Myocyte (in vitro differentiated cells): ENCODE results near the gene PCK2. TPM values are rescaled to one million over a fixed set of nuclear protein-coding genes. Genes with fewer than 3 reads are reported as not detected.

Experiments
- DNase-seq: peaks from one replicate; pipeline ENCODE4 v3.0.0-alpha.2; 2012; ENCODE audit warnings: low read depth
- total RNA-seq: library from RNA; depleted of rRNA; stranded (reverse); fragments of >200 nt; gene quantifications from 2 replicates; pipeline ENCODE4 v1.2.3, GENCODE V29; 2014

The PCK2 gene
- total RNA-seq, 1 donor from 2014 or later: 8.2 TPM

DNA sequence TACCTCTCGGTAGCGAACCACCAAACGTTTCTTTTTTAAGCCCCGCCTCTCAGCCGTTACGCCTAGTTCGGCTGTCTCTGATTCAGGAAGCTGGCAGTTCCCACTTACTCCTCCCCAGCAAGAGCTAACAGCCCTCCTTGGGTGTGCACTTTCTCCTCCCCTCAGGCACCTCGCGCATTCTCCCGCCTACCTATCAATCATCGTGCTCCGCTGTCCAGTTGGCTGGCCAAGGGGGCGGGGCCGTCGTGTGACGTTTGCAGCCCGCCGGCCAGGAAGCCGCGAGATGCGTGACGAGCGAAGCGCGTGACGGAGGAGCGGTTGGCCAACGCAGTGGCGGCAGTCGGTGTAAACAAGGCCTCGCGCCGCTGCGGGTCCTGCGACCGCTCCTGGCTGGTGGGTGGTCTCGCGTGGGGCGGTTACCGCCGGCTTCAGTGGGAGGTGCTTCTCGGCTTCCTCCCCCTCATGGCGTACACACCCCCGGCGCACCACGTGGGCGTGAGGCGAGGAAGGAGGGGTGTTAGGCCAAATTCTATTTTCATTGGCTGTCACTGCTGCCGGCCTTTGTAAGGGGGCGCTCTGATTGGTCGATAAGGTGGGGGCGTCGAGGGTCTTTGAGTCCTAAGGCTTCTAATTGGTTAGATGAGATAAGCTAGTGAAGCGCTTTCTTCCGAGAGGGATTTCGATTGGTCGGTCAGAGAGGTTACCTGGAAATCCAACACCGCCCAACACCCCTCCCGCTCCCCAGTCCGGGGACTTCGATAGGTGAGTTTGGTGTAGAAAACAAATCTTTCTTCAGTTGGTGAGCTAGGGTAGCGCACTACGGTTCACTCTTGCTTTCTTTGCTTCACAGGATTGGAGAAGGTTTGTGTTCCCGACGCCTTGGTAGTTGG is 20.7 kb downstream of the PCK2 start, which contains the start of the genes DCAF11 and NRL:
TSS of gene DCAF11 (plus strand) at position 246 of the 890 bp plus-strand sequence. CDS start 818 bp downstream, outside the sequence.
TSS of gene NRL (minus strand) at position 418 of the 890 bp plus-strand sequence. CDS start 32,101 bp downstream, outside the sequence.
- DNase-seq: peak; percentile 100

DNA sequence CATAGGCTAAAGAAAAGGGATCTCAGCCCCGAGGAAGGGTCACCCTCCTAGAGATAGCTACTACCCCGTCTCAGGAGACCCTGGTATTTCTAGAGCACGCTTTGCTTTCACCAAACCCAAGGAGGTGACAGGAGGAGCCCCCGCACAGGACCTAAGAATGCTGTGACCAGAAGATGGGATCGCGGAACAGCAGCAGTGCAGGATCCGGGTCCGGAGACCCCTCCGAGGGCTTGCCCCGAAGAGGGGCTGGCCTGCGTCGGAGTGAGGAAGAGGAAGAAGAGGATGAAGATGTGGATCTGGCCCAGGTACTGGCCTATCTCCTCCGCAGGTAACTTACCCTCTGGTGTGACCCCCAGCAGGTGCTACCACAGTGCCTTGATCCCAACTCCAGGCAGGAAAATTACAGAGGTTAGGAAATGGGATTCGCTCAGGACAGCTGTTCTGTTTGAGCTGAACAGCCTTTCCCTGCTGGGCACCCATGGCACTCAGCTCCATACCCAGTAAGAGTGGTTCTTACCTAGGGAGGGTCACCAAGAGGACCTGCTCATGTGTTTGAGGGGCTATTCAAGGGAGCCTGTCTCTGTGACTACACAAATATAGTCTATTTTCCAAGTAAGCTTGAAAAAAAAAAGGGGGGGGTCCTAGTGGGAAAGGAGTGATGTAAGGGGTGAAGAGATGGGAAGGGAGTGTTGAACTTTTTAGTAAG is 21.5 kb downstream of the PCK2 start:
- DNase-seq: no peak

DNA sequence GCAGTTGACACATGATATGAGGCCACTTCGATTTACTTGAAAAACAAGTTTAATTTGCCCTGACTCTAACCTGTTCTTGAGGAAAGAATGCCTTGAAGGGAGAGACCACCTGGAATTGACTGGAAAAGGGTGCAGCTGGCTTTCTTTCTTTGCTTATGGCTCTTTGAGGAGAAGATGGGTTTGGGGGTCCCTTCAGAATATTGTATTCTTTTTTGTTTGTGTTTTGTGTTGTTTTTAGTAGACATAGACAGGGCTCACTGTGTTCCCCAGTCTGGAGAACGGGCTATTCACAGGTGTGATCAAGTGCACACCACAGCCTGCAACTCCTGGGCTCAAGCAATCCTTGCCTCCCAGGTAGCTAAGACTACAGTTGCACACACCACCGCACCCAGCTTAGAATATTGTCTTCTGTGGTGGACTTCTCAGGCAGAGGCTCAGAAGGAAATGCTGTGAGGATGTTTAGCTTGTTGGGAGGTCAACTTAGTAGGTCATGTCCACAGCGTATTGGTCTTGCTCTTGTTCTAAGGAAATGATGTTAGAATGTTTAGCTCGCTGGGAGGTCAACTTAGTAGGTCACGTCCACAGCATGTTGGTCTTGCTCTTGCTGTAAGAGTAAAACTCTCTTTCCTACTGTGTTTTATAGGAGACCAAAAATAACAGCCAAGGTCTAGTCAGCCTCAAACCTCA is 22.2 kb downstream of the PCK2 start:
- DNase-seq: no peak

DNA sequence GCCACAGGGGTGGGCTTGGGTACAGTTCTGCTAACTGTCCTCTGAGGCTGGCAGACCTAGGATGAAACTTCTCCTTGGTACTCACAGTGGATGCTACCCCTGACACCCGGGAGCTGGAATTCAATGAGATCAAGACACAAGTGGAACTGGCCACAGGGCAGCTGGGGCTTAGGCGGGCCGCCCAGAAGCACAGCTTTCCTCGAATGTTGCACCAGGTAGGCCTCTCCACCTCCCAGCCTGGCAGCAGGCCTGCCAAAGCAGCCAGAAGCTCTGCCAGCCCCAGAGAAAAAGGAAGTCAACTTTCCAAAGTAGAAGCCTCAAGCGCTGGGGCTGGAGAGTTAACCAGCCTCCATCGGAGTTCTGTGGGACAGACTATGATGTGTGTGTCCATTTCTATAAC is 23.1 kb downstream of the PCK2 start:
- no peak for DNase-seq

DNA sequence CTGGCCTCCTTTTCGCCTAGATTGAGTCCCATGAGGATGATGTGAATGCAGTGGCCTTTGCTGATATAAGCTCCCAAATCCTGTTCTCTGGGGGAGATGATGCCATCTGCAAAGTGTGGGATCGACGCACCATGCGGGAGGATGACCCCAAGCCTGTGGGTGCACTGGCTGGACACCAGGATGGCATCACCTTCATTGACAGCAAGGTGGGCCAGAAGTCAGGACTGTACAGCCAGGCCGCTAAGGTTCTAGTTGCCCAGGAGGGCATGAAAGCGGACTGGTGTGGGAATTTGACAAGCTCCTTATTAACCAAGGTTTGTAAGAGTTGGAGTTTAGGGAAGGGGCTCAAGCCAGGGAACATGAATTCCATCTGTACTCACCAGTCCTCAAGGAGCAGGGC is 25.6 kb downstream of the PCK2 start:
- no peak for DNase-seq

DNA sequence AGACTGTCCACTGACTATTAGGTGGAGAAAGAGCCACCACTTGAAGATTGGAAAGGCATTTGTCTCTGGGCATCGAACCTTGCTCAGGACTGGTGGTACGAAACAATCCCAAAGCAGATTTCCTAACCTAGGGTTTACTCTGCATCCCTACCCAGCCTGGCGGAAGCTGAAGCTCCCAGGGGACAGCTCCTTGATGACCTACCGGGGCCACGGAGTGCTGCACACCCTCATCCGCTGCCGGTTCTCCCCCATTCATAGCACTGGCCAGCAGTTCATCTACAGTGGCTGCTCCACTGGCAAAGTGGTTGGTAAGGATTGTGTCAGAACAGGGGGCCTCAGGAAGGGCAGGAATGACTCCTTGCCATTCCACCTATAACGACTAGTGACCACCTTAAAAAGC is 27.1 kb downstream of the PCK2 start:
- no peak for DNase-seq

DNA sequence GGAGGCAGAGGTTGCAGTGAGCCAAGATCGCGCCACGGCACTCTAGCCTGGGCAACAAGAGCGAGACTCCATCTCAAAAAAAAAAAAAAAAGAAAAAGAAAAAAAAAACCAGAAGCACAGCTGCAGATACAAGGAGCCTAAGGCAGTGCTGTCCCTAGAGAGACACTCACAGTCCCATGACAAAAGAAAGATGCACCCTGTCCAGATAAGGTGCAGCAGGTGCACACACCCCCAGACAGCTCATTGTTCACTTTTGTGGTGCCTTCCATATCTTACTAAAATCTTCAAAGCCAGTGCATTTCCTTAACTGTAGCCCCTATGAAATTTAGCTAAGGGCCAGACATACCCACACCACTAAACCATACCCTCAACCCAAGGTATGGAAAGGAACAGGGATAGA is 28.3 kb downstream of the PCK2 start:
- no peak for DNase-seq

DNA sequence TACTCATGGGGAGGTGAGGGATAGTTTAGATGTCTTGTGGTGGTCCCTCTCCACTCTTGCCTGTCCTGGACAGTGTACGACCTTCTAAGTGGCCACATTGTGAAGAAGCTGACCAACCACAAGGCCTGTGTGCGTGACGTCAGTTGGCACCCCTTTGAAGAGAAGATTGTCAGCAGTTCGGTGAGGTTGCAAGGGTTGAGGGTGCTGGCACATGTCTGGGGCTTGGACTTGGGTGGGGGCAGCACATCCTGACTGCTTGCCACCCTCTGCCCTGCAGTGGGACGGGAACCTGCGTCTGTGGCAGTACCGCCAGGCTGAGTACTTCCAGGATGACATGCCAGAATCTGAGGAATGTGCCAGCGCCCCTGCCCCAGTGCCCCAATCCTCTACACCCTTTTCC is 28.8 kb downstream of the PCK2 start:
- no peak for DNase-seq

DNA sequence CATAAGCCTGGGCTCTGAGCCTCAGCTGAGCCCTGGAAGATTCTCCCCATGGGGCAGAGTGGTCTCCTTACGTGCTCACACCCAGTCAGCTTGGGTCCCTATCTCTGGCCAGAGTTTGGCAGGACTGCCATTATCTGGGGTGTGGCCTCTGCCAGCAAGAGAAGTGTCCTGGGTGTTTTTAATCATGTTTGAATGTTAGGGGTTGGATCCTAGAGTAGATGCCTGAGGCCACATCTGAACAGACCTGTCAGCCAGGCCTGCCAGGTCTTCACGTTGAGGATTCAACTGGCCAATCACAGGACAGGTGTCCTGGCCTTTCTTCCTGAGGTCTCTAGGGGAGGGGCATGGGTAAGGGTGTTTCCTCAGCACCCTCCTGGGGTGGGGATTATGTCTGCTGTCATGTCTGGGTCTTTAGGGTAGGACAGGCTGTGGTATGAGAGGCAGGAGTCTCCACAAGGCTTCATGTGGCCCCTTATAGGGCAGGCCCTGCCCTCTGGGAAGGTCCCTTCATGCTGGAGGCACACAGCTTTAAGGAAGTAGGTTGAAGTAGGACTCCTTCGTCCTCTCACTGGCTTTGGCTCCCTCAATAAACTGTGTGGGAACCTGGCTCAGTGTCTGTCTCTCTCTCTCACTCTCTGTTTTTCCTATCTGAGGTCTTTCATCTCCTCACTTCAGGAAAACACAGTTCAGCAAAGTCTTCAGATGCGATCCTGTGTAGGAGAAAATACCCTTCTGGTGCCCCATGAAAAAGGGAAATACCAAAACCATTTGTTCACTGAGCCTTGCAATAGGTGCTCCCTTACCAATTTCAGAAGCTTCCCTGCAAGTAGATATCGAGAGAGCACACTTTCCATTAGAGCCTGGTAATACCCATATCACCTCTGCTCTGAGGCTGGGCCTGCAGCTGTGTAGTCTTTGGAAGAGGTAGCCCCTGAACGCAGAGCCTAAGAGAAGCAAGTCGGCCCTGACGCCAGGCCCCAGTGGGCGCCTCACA is 29.6 kb downstream of the PCK2 start:
- DNase-seq: no peak

DNA sequence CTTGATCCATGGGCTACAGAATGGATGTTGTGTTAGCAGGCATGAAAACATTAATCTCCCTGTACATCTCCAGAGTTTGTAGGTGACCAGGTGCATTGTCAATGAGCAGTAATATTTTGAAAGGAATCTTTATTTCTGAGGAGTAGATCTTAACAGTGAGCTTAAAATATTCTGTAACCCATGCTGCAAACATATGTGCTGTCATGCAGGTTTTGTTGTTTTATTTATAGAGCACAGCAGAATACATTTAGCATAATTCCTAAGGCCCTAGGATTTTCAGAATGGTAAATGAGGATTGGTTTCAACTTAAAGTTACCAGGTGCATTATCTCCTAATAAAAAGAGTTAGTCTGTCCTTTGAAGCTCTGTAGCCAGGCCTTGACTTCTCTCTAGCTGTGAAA is 32.8 kb downstream of the PCK2 start:
- DNase-seq: no peak

DNA sequence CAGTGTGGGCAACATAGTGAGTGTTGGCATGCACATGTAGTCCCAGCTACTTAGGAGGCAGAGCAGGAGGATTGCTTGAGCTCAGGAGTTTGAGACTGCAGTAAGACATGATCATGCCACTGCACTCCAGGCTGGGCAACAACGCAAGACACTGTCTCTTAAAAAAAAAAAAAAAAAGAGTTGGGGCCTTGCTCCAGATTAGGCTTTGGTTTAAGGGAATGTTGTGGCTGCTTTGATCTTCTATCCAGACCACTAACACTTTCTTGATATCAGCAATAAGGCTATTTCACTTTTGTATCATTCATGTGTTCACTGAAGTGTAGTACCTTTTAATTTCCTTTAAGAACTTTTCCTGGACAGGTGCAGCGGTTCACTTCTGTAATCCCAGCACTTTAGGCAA is 33.6 kb downstream of the PCK2 start:
- no peak for DNase-seq

DNA sequence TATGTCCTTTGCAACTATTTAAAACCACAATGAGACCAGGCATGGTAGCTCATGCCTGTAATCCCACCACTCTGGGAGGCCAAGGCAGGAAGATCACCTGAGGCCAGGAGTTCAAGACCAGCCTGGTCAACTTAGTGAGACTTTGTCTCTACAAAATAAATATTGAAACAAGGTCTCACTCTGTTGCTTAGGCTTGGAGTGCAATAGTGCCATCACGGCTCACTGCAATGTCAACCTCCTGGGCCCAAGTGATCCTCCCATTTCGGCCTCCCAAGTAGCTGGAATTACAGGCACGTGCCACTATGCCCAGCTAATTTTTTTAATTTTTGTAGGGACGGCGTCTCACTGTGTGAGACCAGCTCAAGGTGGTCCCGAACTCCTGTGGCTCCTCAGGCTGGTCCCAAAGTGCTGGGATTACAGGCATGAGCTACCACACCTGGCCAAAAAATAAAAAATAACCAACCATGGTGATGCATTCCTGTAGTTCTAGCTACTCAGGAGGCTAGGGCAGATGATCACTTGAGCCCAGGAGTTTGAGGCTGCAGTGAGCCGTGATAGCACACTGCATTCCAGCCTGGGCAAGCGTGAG is 35.4 kb downstream of the PCK2 start:
- DNase-seq: no peak

DNA sequence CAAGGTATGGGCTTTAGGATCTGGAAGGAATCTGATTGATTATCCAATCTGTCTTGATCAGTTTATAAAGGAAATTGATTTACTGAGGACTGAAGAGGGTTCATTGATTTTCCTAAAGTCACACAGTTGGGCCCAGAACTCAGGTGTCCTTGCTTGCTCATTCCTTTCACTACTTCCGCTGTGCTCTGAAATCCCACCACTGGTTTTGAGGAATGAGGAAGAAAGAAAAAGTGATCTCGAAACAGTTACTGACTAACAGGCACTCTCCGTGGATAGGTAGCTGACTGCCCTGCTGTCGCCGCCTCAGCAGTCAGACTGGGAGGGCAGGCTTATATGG is 36.2 kb downstream of the PCK2 start, which contains the start of gene FITM1:
TSS of gene FITM1 (plus strand) at position 280 of the 337 bp plus-strand sequence. CDS start 905 bp downstream, outside the sequence.
- DNase-seq: no peak

DNA sequence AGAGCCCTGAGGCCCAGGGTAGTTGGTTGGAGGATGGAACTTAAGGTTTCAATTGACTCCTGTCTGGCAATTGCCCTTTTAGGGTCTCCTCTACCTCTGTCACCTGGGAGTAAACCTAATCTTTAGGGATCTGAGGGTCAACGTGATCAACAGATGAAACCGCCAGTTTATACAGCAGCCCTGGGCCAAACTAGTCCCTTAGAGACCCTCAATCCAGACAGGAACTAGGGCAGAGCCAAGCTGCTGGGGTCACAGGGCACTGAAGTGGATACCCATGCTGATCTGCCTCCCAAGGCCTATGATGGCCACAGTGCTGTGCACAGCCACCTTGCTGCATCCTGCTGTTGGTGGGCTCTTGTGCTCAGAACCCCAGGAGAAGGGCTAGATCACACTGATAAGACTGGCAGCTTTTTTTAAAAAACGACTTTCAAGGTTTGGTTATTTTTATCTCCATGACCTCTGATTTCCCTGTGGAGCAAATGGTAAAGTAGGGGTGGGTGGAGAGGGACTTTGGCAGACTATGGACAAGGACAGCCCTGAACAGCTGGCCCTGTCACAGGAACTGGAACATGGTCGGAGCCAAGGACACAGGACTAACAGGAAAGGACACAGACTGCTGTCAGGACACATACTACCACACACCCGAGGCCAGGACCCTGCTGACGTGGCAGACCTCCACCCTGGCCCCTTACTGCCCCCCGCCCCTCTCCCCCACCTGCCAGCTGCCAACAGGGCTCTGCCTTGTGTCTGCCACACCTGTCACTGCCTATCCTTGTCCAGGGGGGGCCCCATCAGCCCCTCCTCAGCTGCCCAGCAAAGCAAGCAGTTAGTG is 36.8 kb downstream of the PCK2 start:
- peak; percentile 96 for DNase-seq

DNA sequence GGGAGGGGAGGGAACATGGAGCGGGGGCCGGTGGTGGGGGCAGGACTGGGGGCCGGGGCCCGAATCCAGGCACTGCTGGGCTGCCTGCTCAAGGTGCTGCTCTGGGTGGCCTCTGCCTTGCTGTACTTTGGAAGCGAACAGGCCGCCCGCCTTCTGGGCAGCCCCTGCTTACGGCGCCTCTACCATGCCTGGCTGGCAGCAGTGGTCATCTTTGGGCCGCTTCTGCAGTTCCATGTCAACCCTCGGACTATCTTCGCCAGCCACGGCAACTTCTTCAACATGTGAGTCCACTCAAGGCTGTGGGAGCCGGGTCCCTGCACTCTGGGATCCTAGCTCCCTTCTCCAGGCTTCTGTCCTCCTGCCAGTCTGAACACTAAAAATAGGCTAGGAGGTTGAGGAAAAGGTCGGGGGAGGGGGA is 37.4 kb downstream of the PCK2 start:
- DNase-seq: peak; percentile 59

DNA sequence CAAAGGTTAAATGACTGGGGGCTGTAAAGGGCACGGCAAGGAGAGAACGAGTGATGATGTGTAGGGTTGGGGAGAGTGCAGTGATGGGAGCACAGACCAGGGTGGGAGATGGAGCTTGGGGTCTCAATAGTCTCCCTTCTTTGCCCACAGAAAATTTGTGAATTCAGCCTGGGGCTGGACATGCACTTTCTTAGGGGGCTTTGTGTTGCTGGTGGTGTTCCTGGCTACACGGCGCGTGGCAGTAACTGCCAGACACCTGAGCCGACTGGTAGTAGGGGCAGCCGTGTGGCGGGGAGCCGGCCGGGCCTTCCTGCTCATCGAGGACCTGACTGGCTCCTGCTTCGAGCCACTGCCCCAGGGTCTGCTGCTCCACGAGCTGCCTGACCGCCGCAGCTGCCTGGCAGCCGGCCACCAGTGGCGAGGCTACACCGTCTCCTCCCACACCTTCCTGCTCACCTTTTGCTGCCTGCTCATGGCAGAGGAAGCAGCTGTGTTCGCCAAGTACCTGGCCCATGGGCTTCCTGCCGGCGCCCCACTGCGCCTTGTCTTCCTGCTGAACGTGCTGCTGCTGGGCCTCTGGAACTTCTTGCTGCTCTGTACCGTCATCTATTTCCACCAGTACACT is 38.1 kb downstream of the PCK2 start:
- no peak for DNase-seq

DNA sequence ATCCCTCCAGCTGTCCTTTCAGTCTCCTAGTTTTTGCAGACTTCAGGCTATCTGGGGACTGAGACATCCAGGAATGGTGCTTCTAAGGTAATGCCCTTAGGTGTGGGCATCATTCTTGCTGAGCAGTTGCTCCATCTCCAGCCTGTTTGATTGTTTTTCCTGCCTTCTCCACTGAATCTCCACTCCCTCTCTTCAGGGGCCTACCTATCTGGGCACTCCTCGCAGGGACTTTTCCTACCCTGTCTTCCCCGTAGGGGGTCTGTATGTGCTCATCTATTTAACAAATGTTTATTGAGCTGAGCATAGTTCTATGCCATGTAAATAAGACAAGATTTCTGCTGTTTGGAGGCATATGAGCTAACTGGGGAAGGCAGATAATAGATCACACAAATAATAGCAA is 38.9 kb downstream of the PCK2 start:
- DNase-seq: no peak

DNA sequence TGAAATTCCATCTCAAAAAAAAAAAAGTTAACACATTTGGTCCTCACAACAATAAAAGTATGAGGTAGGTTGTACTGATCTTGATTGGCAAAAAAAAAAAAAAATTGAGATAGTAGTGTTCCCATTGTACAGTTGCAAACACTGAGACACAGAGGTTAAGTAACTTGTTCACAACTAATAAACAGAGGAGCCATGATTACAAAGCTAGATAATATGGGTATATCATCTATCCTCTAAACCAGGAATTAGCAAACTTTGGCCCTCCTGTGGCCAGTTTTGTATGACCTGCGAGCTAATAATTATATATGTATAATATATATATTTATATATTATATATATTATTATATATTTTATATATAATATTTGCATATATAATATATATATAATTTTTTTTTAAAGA is 39.6 kb downstream of the PCK2 start:
- DNase-seq: no peak

DNA sequence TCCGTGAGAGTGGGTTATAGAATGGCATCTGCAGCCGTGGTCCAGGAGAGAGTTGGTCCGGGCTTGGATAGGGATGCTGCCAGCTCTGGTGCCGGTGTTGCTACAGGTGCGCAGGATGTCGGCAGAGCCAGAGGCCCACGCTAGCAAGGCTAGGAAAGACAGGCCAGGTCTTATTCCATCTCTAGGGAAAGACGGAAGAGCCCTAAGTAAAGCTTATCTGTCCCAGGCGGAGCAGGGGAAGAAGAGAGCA is 41.4 kb downstream of the PCK2 start:
- peak; percentile 44 for DNase-seq
